ENCODE data around the gene FAM167B. TPM values are rescaled to one million over a fixed set of nuclear protein-coding genes. Genes with fewer than 3 reads are reported as not detected.

Gene FAM167B
- total RNA-seq = 9.1 TPM
- long read RNA-seq, partial matches to known transcripts = 1 of 3 reads
- long read RNA-seq, other reads (novel, unspliced or antisense) = 0 of 3 reads

- DNase-seq = peak; percentile 58
- peak; percentile 62 for ATAC-seq
- intact Hi-C loops (cut with micrococcal nuclease) = no loop called here
Measured at GRCh38 chr1:32246888-32247273, at the start of gene FAM167B. FAM167B (plus strand) TSS chr1:32247222; CDS start chr1:32247422, 200 bp downstream.

DNA sequence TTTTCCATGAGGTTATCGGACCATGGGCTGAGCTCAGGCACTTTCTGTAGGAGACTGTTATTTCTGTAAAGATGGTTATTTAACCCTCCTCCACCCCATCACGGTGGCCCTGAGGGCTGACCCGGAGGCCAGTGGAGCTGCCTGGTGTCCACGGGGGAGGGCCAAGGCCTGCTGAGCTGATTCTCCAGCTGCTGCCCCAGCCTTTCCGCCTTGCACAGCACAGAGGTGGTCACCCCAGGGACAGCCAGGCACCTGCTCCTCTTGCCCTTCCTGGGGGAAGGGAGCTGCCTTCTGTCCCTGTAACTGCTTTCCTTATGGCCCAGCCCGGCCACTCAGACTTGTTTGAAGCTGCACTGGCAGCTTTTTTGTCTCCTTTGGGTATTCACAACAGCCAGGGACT, 49.2 kb upstream of the FAM167B start:
- no peak for ATAC-seq
- DNase-seq = no peak
- intact Hi-C loops (cut with micrococcal nuclease) = no loop called here

GRCh38 chr1:32198237-32199042, 48.6 kb upstream of the FAM167B start:
- no peak for ATAC-seq
- intact Hi-C loops (cut with micrococcal nuclease) = no loop called here

DNA sequence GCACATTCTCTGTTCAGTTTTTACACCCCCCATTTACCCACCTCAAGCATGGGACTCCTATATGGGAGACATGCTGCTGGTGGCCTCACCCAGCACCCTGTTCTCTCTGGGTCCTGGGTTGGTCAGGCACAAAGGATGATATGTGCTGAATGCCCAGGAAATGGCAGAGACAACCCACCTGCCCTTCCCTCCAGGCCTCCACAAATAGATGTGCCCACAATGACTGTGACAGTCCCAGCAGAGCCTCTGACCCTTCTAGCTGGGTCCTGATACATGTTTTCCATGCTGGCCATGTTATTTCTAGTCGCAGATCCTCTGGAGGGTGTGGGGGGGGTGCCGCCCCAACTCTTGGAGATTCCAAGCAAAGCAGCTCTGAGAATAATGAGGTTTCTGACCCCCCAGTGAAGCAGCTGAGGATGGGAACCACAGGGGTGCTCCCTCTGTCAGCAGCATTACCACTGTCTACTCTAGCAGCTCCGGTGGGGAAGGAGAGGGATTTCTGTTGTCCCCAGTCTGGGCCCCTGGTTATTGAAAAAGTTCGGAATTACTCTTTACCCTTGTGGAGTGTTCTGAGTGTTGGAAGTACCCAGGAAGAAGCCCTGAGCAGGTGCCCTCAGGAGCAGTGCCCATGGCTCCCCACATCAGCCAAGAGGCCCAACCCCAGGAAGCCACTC, 47.8 kb upstream of the FAM167B start:
- intact Hi-C loops (cut with micrococcal nuclease) = no loop called here
- no peak for DNase-seq
- ATAC-seq = no peak

More at GRCh38 chr1:32198237-32199042, 48.6 kb upstream of the FAM167B start:
- DNase-seq = no peak

DNA sequence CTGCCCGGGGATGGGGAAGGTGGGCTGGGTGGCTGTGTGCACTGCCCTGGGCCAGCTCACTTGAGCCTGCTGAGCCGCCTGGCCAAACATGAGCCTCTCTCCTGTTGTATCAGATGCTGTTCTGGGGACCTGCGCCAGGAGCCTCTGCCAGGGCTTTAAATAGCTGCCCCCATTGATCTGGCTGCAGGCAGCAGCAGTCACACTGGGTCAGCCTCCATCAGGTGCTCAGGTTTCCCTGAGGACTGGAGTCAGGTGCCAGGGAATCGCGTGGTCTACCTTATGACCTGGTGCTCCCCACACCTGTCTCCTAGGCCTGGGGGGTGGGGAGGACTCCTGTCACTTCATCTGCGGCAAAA, 47.3 kb upstream of the FAM167B start:
- intact Hi-C loops (cut with micrococcal nuclease) = no loop called here
- DNase-seq = peak; percentile 87
- peak; percentile 75 for ATAC-seq

- peak; percentile 69 for ATAC-seq
Measured at GRCh38 chr1:32200226-32201010, 46.6 kb upstream of the FAM167B start, which contains the start of gene CCDC28B. CCDC28B (plus strand) TSS chr1:32200595; CDS start chr1:32201936, 1,341 bp downstream.

DNA sequence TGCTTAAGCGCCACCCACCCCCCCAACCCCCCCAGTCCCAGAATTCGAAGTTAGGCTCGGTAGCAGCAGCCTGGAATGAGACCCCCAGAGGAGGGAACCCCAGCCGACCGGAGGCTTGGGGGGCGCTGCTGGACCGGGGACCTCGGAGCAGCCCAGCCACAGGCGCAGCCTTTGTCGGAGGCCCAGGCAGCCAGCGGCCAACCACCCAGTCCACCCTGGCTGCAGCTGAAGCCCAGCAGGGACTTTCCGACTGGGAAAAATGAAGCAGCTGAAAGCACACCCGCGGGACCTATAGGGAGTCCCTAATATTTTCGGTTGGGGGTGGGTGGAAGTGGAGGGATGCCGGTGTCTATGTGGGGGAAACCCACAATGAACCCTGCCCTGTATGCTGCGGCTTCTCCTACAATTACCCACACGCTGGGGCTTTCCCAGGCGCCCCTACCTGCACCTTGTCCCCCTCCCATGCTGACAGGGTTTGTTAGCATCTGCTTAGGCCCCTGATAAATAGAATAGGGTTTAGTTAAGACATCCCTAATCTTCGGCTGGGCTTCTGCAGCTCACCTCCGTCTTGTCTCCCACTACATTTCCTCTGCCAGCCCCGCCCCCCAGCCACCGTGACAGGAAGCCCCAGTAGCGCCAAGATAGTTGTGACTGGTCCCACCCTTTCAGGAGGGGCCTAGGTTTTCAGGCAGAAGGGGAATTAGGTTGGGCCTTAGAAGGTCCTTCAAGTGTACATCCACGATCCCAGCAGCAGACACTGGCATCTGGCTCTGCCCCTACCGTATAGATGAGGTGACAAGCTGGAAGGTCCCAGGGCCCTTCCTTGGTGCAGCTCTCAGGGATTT, 45.8 kb upstream of the FAM167B start:
- peak; percentile 80 for DNase-seq
- ATAC-seq = peak; percentile 55
- intact Hi-C loops (cut with micrococcal nuclease) = no loop called here

More at GRCh38 chr1:32200226-32201010, 46.6 kb upstream of the FAM167B start, which contains the start of gene CCDC28B:
- peak; percentile 80 for DNase-seq
- intact Hi-C loops (cut with micrococcal nuclease) = no loop called here

DNA sequence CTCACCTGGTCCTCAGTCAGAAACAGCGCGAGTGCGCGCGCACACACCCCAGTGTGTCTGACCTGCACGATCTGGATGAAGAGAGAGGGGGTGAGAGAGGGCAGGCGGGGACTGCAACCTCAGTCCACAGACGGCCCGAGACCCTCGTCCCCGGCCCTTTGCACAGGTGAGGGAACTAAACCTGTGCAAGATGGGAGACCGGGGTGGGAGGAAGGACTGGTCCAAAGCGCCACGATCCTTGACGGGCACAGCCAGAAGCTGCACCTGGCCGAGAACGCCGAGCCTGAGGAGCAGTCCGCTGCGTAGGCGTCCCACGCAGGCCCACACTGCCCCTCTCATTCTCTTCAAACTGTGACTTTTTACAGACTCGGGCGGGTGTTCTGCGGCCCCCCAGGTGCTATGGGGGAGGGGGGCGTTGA, 42.1 kb upstream of the FAM167B start:
- ATAC-seq = no peak
- no peak for DNase-seq
- intact Hi-C loops (cut with micrococcal nuclease) = no loop called here

- DNase-seq (peak; percentile 92), ATAC-seq (peak; percentile 76)
- intact Hi-C loops (cut with micrococcal nuclease) = no loop called here
Measured at GRCh38 chr1:32205401-32206370, 41.3 kb upstream of the FAM167B start, which contains the start of gene IQCC. IQCC (plus strand) TSS chr1:32205671; CDS start chr1:32205682, 11 bp downstream.

- DNase-seq (no peak), ATAC-seq (no peak)
- intact Hi-C loops (cut with micrococcal nuclease) = no loop called here
Measured at GRCh38 chr1:32208469-32208868, 38.6 kb upstream of the FAM167B start.

DNA sequence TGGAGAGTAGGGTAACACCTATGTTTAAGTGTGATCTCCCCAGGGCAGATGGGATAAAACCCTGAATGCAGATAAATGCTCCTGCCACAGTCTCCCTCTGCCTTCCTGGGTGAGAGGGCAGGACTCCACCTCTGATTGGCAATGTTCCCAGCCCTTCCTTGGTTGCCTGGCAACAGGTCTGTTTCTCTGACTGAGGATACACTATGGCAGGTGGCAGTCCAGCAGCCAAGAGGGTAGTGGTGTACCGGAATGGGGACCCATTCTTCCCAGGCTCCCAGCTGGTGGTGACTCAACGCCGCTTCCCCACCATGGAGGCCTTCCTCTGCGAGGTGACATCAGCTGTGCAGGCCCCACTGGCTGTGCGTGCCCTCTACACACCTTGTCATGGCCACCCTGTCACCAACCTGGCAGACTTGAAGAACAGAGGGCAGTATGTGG, 38.1 kb upstream of the FAM167B start, which contains the start of gene DCDC2B:
Gene DCDC2B, plus strand, starts transcription at position 199 of the 438 bp plus-strand sequence. Its CDS starts 5 bp downstream, at position 204.
- DNase-seq (peak; percentile 44), ATAC-seq (peak; percentile 14)
- intact Hi-C loops (cut with micrococcal nuclease) = no loop called here

DNA sequence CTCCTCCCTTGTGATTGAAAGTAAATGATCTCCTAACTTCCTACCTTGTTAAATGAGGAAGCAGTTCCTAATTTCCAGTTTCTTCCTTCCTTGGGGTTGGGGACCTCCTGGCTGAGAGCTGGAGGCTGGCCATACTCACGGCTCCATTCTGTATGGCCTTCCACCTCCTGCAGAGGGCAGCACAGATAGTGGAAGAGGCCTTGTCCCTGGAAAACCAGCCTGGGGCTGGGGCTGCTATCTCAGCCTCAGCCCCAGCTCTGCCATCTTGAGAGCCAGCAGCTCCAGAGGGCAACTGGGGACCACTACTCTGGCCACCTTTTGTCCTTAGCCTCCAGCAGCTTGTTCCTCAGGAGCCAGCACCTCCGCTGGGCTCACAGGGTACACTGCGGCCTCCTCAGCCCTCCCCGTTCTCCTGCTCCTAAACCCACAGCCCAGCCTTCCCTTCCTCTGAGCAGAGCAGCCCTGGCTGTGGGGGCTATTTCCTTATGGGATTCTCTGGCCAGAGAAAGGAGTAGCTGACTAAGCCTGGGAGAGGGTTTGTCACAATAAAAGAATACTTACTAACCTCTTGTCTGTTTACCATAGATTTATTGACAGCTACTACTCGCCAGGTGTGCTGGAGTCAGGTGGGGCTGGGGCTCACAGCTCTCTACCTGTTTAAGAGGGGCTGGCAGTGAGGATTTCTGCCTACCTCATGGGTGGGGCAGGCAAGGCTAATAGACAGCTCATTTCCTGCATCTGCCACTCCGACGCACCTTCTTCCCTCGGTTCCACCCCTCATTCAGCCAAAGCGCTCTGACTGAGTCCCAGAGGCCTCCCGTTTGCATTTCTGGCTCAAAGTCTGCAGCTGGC, 31.2 kb upstream of the FAM167B start:
- peak; percentile 61 for DNase-seq
- intact Hi-C loops (cut with micrococcal nuclease) = no loop called here
- peak; percentile 75 for ATAC-seq

- DNase-seq (no peak), ATAC-seq (no peak)
- intact Hi-C loops (cut with micrococcal nuclease) = no loop called here
Measured at GRCh38 chr1:32216566-32216965, 30.5 kb upstream of the FAM167B start.

GRCh38 chr1:32219022-32219421, 28.0 kb upstream of the FAM167B start:
- ATAC-seq (no peak), DNase-seq (no peak)
- intact Hi-C loops (cut with micrococcal nuclease) = no loop called here

GRCh38 chr1:32220746-32221580, 26.1 kb upstream of the FAM167B start:
- intact Hi-C loops (cut with micrococcal nuclease) = no loop called here
- no peak for DNase-seq
- no peak for ATAC-seq

Data from left ventricle myocardium superior (tissue), 1 donor.